ENCODE results near the gene NPAS2.

- TF ChIP-seq CTCF (IDR thresholded peaks at IDR 0.05; ENCODE audit: insufficient read depth, low read depth, low read length) (no peak), EZH2 (IDR thresholded peaks at IDR 0.05; ENCODE audit: insufficient read depth, low read length) (no peak)
Observed at GRCh38 chr2:100972452-100972851, 152.5 kb downstream of the NPAS2 start.

Data from astrocyte (in vitro differentiated cells and primary cell).